GM12872 (cell line): ENCODE results near the gene CGGBP1.
A peak's percentile ranks its signal among the peaks of the same experiment; 100 is the strongest.

ENCODE experiments used
- TF ChIP-seq, protein P1 (sequence below): IDR thresholded peaks from 3 replicates; pipeline ENCODE4 v1.5.1; 2011; ENCODE audit warnings: low read depth, mild to moderate bottlenecking, low read length, moderate library complexity; ENCODE audit not compliant: insufficient read depth

The CGGBP1 gene

DNA sequence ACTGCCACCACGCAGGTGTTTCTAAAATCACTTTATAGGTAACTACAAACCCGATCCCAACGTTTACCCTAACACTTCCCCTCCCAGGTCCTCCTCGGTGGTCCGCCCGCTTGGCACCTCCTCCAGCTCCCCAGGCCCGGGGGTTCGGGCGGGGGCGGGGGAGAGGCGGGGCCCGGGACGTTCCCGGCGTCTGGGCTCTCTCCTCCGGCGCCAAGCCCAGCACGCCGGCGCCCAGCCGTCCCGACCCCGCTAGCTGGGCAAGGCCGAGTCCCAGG, 562 bp downstream of the CGGBP1 start:
- TF ChIP-seq, protein P1, sequence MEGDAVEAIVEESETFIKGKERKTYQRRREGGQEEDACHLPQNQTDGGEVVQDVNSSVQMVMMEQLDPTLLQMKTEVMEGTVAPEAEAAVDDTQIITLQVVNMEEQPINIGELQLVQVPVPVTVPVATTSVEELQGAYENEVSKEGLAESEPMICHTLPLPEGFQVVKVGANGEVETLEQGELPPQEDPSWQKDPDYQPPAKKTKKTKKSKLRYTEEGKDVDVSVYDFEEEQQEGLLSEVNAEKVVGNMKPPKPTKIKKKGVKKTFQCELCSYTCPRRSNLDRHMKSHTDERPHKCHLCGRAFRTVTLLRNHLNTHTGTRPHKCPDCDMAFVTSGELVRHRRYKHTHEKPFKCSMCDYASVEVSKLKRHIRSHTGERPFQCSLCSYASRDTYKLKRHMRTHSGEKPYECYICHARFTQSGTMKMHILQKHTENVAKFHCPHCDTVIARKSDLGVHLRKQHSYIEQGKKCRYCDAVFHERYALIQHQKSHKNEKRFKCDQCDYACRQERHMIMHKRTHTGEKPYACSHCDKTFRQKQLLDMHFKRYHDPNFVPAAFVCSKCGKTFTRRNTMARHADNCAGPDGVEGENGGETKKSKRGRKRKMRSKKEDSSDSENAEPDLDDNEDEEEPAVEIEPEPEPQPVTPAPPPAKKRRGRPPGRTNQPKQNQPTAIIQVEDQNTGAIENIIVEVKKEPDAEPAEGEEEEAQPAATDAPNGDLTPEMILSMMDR = no peak

DNA sequence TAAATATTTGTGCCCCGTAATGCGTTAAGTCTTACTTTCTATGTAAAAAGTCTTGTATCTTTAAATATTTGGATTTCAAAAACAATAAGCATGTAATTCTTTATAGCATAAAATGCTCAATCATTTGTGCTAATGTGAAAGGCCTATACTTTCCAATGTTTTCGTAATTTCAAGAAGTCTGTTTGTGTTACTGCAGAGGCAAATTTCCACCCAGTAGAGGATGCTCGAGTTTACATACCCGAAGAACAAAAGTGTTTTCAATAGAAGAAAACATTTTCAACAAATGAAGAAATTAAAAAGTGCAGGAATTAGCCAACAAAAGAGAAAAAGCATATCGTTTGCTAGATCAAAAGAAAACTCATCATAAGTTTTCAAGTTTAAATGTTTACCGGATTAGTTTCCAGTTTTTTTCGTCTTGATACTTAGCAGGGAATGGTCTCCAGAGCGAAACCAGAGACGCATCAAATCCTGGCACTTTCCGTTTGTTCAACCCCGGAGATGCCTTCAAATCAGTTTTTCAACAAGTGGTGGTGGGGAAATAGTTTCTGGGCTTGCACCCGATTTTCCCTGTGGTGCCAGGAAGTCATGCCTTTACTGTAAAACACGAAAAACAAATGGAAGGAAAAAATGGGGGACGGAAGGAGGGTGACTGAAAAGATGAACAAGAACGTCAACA, 1.0 kb downstream of the CGGBP1 start:
- TF ChIP-seq, protein P1 = peak; percentile 5; the same call in 1 of the 3 replicates

DNA sequence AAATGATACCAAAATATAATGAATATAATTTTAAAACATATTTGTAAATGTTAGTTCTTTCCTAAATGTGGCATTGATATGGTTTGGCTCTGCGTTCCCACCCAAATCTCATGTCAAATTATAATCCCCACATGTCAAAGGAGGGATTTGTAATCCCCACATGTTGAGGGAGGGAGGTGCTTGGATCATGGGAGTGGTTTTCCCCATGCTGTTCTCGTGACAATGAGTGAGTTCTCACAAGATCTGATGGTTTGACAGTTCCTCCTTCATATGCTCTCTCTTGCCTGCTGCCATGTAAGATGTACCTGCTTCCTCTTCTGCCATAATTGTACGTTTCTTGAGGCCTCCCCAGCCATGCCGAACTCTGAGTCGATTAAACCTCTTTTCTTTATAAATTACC, 12.0 kb downstream of the CGGBP1 start:
- TF ChIP-seq, protein P1 = no peak

DNA sequence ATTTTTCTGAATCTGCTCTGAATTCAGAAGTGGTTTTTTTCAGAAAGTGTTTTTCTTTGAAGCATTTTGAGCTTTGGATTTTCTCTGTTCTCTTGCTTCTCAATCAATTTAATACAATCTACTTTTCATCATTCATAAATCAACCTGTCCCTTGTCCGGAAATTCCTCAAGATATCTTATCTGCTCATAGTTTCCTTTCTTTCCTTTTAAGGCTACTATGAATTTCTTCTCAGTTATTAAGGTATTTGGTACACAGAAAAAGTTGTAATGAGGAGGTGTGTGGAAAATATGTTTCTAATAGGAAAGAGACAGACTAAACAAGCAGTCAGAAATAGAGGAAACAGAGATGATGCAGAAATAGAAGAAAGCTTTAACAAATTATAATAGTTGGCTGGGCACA, 14.4 kb downstream of the CGGBP1 start:
- TF ChIP-seq, protein P1 = no peak

DNA sequence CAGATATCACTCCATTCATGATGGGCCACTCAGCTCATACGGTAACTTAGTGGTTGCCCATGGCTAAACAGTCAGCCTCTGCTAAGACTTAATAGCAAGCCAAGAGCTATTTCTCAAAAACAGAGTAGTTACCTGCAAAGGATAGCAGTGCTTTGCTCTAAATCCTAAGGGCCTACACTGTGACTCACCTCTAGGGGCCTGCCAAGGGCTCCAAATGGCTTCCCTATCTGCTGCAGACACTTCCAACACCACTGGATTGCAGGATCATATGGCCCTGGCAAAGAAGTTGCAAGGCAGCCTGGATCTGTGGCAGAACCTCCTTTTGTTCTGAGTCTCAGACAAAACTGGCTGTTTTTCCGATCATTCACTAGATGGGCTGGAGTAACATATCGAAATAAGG, 17.8 kb downstream of the CGGBP1 start:
- TF ChIP-seq, protein P1 = peak; percentile 8; the same call in 1 of the 3 replicates

DNA sequence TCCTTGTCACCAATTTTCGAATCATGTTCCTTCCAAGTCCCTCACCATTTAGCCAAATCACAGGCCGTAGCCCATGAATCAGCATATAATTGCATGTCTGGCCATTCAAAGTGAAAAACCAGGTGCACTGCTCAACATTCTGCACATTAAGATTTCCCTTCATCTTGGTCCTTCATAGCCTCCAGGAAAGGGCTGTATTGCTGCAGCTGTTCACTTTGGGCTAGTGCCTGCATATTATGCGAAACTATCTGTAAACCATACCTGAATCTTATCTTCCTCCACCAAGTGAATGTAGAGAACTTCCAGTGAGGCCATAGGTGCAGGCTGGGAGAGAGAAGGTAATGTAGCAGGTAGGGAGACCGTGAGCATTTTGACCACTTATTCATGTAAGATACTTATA, 18.3 kb downstream of the CGGBP1 start:
- TF ChIP-seq, protein P1 = no peak

DNA sequence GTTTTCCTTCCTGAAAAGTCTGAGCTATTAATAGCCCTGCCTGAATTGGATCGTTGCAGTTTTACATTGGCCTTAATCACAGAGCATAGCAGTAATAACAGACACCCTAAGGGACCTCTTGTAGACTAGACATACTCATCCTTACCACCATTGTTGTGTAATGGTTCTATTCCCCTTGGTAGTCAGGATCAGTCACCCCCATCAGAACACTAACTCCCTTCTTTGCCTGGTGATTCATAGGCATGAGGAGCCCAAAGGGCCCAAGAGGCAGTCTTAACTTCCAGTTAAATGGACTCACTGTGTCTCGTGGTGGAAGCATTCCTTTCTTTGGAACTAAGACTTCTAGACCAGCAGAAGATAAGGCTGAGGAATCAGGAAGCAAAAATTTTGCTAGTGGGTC, 20.2 kb downstream of the CGGBP1 start:
- TF ChIP-seq, protein P1 = no peak

DNA sequence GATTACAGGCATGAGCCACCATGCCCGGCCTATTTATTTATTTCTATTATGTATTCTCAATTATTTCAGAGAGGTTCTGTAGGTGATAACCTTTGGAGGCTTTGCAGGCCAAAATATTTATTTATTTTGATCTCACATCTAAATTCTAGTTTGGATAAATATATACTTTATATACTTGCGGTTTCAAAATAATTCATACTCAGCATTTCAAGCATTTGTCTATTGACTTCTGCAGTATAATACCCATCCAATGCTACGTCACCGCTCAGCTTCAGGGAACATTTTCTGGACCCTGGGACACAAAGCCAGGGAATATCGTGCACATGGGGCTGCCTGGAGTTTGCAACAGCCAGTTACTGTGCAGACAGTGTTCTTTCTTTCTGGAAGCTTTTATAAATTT, 22.6 kb downstream of the CGGBP1 start:
- TF ChIP-seq, protein P1 = no peak
